ENCODE measurements around the gene PCYT1A.

Gene PCYT1A

GRCh38 chr3:196218155-196218712 lies 69.3 kb downstream of the PCYT1A start:
- Histone ChIP-seq H2AFZ (ENCODE audit: low read depth, low read length) (no peak overlapping the region), H3K27ac (ENCODE audit: low read length) (peak overlapping the region; percentile 11; the same call in 1 of the 2 replicates), H3K36me3 (ENCODE audit: insufficient read depth, low read length) (no peaks in the 10 kb centered on the region), H3K27me3 (ENCODE audit: insufficient read depth, low read length, poor library complexity) (no peaks in the 10 kb centered on the region), H3K9me3 (ENCODE audit: insufficient read depth, low read length, severe bottlenecking) (no peaks in the 10 kb centered on the region), H3K4me3 (ENCODE audit: low read depth in 1 of 2, low read length in 2 of 2) (peak overlapping the region in 1 of 2 experiments; percentile 46; a peak in 2 of 4 replicates), H3K79me2 (ENCODE audit: insufficient read depth, low read length) (no peaks in the 10 kb centered on the region), H3K4me1 (ENCODE audit: insufficient read depth, low read length) (peaks cover 27% of the 10 kb centered on the region), H3K4me2 (ENCODE audit: insufficient read depth, low read length) (peak overlapping the region; percentile 63), H3K9ac (ENCODE audit: low read depth, low read length) (peak overlapping the region; percentile 1; the same call in 1 of the 2 replicates), H4K20me1 (ENCODE audit: insufficient read depth, low read length) (no peaks in the 10 kb centered on the region)
- TF ChIP-seq EZH2 (IDR thresholded peaks at IDR 0.05; ENCODE audit: borderline replicate concordance, low read depth, low read length, severe bottlenecking) (no peak), CTCF (IDR thresholded peaks at IDR 0.05; ENCODE audit: borderline replicate concordance, extremely low read depth, low read length, poor library complexity, severe bottlenecking) (no peak)
- ATAC-seq (ENCODE audit: insufficient read depth, low read depth) (no peak), DNase-seq (no peak)

- DNase-seq (no peak), ATAC-seq (ENCODE audit: insufficient read depth, low read depth) (no peak)
- Histone ChIP-seq H3K9me3 (ENCODE audit: insufficient read depth, low read length, severe bottlenecking) (no peaks in the 10 kb centered on the region), H3K27ac (ENCODE audit: low read length) (no peak overlapping the region), H4K20me1 (ENCODE audit: insufficient read depth, low read length) (no peaks in the 10 kb centered on the region), H3K9ac (ENCODE audit: low read depth, low read length) (no peak overlapping the region), H3K4me1 (ENCODE audit: insufficient read depth, low read length) (peaks cover 27% of the 10 kb centered on the region), H3K36me3 (ENCODE audit: insufficient read depth, low read length) (no peaks in the 10 kb centered on the region), H3K4me2 (ENCODE audit: insufficient read depth, low read length) (peak overlapping the region; percentile 63), H3K4me3 (ENCODE audit: low read depth in 1 of 2, low read length in 2 of 2) (no peak overlapping the region), H3K27me3 (ENCODE audit: insufficient read depth, low read length, poor library complexity) (no peaks in the 10 kb centered on the region), H3K79me2 (ENCODE audit: insufficient read depth, low read length) (no peaks in the 10 kb centered on the region), H2AFZ (ENCODE audit: low read depth, low read length) (no peak overlapping the region)
- no peak for TF ChIP-seq EZH2 (IDR thresholded peaks at IDR 0.05; ENCODE audit: borderline replicate concordance, low read depth, low read length, severe bottlenecking)
- no peak for TF ChIP-seq CTCF (IDR thresholded peaks at IDR 0.05; ENCODE audit: borderline replicate concordance, extremely low read depth, low read length, poor library complexity, severe bottlenecking)
Measured at GRCh38 chr3:196217307-196218154, 70.0 kb downstream of the PCYT1A start.

DNA sequence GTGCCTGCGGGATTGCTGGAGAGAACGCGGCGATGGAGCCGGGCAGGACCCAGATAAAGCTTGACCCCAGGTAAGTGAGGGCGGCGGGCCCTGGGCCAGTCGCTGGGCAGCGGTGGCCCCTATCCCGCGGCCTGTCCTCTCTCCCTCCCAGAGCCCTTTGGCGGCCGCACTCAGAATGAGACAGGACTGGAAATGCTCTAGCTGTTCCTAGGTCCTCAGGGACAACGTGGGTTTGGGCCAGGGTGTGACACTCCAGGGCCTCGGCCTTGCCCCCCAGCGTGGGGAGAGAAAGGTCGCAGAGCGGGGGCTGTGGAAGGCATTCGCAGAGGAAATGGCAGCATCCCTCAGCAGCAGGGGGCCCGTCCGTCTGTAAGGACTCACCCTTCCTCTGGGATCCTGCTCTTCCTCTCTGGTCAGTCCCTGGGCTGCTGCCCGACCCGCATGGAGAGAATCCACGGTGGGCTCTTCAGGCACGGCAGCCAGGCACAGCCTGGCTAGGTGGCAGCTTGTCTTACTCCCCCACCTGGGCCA lies 70.8 kb downstream of the PCYT1A start:
- DNase-seq (no peak), ATAC-seq (ENCODE audit: insufficient read depth, low read depth) (no peak)
- Histone ChIP-seq H3K9ac (ENCODE audit: low read depth, low read length) (no peak overlapping the region), H3K4me2 (ENCODE audit: insufficient read depth, low read length) (no peak overlapping the region), H3K4me3 (ENCODE audit: low read depth in 1 of 2, low read length in 2 of 2) (no peak overlapping the region), H3K36me3 (ENCODE audit: insufficient read depth, low read length) (no peaks in the 10 kb centered on the region), H3K27ac (ENCODE audit: low read length) (no peak overlapping the region), H3K9me3 (ENCODE audit: insufficient read depth, low read length, severe bottlenecking) (no peaks in the 10 kb centered on the region), H4K20me1 (ENCODE audit: insufficient read depth, low read length) (no peaks in the 10 kb centered on the region), H2AFZ (ENCODE audit: low read depth, low read length) (no peak overlapping the region), H3K27me3 (ENCODE audit: insufficient read depth, low read length, poor library complexity) (no peaks in the 10 kb centered on the region), H3K4me1 (ENCODE audit: insufficient read depth, low read length) (peaks cover 27% of the 10 kb centered on the region), H3K79me2 (ENCODE audit: insufficient read depth, low read length) (no peaks in the 10 kb centered on the region)
- TF ChIP-seq CTCF (IDR thresholded peaks at IDR 0.05; ENCODE audit: borderline replicate concordance, extremely low read depth, low read length, poor library complexity, severe bottlenecking) = no peak
- no peak for TF ChIP-seq EZH2 (IDR thresholded peaks at IDR 0.05; ENCODE audit: borderline replicate concordance, low read depth, low read length, severe bottlenecking)

Data from DND-41 (cell line).